NCI-H524 treated with DMSO at 0.1 percent for 48 hours (cell line): ENCODE measurements around the gene FGF23.
"Not testable (repeated sequence)": the region's sequence is repeated elsewhere in the genome, so short reads cannot be mapped to it uniquely, and the experiment has no call there.

Source experiments
- DNase-seq: peaks from one replicate; lab custom pipeline; 2025; lab: John Stamatoyannopoulos, UW

The FGF23 gene

DNA sequence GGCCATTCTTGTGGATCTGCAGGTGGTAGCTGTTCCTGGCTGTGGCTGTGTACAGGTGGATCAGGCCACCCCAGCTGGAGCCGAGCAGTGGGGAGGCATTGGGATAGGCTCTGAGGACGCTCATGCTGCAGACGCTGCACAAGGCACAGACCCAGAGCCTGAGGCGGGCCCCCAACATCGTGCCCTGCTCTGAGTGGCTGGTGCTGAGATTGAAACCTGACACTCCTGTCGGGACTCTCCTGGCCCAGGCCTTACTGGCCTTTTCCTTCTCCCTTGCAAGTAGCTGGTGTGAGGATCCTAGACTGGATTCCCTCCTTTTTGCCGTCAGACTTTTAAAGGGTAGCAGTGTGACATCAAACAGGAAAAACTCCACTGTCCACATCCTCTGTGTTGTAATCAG lies at the start of gene FGF23:
FGF23 (minus strand) TSS at position 308 of the 400 bp plus-strand sequence; CDS start at position 178, 130 bp downstream.
- peak; percentile 72 for DNase-seq

DNA sequence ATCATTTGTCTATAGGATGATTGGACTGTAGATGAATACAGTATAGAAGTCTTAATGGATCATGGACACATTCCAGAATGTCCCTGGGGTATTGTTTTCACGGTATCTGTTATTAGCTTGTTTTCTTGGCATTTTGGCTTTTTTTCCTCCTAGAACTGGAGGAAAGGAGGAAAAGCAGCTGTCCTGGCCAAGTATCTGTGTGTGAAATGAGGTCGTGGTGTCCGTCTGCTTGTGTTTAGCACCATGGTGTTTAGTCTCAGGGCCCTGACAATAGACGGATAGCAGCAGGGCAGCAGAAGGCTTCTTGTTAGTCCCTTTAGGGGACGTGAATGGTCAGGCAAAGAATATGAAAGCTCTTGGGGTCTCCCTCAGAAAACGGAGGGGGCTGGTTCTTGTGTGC lies 44.9 kb upstream of the FGF23 start:
- DNase-seq = no peak

DNA sequence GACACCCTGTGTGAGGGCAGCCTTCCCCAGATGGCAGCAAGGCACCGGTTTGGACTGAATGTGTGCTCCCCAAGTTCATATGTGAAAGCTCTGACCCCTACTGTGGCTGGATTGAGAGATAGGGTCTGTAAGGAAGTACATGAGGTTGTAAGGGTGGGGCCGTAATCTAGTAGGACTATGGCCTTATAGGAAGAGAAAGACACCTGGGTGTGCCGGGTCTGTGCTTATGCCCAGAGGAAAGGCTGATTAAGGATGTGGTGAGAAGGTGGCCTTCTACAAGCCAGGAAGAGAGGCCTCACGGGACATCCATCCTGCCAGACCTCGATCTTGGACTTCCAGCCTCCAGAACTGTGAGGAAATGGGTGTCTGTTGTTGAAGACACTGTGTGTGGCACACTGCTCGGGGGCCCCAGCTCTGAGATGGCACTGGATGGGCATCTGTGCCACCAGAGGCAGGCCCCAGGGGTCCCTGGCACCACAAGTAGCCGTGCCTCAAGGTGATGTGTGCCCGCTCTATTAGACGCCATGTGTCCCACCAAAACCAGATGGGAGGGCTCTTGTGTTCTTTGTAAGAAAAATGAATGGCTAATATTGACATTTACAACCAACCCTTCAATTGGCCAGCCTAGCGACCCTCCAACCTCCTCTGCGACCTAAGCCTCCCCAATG lies 44.1 kb upstream of the FGF23 start:
- DNase-seq = no peak

DNA sequence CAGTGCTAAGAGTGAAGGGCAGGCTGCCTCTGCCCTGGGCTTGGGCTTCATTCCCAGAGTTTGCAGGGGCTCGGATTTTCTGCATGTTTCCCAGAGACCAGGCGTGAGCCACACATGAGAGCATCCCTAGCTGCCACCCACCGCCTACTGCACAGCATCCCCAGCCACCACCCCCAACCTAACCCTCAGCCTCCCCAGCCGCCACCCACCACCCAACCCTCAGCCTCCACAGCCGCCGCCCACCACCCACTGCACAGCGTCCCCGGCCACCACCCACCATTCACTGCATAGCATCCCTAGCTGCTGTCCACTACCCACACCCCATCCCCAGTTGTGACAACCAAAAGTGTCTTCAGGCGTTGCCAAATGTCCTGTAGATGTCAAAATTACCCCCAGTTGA lies 43.5 kb upstream of the FGF23 start:
- DNase-seq = no peak

DNA sequence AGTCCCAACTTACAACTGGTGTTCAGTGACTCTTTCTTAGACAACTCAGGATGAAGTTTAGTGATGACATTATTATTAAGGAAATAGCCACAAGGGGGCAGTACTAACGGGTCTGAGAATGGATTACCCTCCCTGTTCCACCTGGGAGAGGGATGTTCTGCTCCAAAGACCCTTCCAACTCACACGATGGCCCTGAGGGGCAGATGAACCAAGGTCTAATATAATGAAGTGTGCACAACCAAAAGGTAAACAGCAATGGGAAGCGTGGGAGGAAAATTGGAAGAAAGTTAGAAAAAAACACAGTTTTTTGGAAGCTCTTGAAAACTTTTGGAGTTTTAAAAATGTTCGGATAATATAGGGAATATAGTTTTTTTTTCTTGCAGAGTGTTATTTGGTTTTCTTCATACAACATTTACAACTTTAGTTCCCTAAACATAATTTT lies 42.1 kb upstream of the FGF23 start:
- no peak for DNase-seq

- DNase-seq = no peak
These were observed 40.7 kb upstream of the FGF23 start for GRCh38 chr12:4420138-4420670.

GRCh38 chr12:4418913-4419312 lies 39.4 kb upstream of the FGF23 start:
- no peak for DNase-seq

- no peak for DNase-seq
These were observed 38.4 kb upstream of the FGF23 start for GRCh38 chr12:4417936-4418335.

GRCh38 chr12:4417455-4417854 lies 37.9 kb upstream of the FGF23 start:
- peak; percentile 15 for DNase-seq

GRCh38 chr12:4416276-4416675 lies 36.8 kb upstream of the FGF23 start:
- DNase-seq = no peak

DNA sequence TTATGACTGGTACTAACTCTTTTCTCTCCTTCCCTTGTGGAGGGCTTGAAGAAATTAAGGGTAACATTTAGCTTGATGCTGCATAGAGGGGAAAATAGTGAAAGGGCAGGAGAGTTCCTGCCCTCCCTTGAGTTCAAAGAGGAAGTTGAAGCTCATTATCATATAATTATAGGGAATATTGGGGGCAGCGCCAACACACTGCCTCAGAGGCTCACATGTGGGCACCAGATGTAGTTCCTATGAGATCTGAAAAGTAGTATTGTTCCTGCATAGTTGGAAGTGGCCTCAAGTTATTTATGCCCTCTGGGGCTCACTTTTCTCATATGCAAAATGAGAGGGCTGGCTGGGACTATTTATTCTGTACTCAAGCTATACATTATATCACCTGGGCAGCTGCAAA lies 33.0 kb upstream of the FGF23 start:
- DNase-seq = no peak

DNA sequence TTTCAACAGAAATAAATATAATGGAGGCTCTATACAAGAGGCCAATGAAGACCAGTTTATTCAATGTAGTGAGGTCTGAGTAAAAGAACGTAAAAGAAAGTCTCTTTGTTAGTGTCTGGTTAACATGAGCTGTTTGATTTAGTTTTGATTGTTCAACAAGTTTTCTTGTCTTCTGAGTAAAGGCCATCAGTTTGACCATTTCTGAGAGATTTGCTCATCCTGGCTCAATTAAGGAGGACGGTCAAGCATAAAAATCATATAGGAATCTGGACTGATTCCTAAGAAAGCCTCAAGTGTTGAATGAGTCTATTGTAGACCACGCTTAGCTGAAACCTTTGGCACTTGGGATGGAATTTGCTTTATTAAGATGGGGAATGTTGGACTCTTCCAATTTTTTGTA lies 32.5 kb upstream of the FGF23 start:
- no peak for DNase-seq

DNA sequence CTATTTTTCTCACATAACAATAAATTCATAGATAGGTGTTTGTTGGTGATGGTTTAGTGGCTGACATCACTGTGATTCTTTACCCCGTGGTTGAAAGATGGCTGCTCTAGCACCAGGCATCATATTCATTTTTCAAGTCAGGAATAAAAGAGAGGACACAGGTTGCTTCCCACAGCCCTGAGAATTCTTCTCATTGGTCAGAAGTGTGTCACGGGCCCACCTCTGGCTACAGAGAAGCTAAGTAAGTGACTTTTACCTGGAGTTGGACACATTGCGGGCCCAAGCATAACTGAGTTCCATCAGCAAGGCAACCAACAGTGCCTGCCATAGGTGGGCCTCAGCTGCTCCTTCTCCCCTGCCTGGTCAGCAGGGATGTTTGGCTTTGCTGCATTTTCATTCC lies 27.6 kb upstream of the FGF23 start:
- no peak for DNase-seq

GRCh38 chr12:4404877-4405637 lies 25.5 kb upstream of the FGF23 start:
- not testable (repeated sequence) for DNase-seq

DNA sequence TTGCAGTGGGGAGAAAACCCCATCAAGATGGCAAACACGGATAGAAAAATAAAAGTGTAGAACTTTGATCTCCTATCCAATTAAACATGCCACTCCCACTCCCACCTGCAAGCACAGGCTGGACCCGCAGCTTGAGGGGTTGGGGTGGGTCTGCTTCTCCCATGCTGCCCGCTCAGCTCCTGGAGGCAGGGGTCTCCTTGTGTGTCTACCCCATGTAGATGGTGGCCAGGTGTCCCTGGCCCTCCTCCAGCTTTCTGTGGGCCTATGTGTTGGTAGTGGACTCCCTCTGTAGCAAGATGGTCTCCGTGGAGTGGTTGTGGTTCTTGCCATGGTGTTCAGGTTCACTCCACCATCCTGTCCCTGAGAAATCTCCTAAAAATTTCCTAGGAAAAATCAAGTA lies 23.5 kb upstream of the FGF23 start:
- DNase-seq = no peak

DNA sequence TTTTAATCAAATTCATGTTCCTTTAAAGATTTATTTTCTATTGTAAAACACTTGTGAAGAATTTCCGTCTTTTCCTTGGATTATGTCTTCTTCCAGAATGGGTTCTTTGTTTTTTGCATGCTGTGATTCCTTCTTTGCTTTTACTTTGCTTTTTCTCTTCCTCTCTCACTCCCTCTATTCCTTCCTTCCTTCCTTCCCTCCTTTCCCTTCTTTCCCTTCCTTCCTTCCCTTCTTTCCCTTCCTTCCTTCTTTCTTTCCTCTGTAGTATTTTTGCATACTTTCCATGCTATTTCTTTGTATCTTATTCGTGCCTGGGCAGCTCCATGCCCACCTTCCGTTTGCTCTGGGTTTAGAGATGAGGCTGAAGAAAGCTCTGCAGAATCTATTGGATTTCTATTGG lies 21.6 kb upstream of the FGF23 start:
- DNase-seq = no peak

DNA sequence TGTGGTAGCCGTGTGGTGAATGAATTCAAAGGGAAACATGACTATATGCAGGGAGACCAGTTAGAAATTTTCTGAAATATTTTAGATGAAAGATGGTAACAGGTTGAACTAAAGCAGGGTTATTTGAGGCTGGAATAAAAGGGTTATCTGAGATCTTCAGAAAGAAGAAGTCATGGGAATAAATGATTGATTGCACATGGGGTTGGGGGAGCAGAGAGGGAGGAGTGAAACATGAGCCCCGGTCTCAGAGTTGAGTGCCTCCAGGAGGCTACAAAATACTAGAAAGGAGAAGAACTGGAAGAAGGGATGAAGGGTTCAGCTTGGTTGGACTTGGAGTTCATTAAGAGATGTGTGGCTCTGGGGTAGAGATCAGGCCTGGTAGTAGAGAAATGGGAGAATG lies 16.3 kb upstream of the FGF23 start:
- DNase-seq = no peak

DNA sequence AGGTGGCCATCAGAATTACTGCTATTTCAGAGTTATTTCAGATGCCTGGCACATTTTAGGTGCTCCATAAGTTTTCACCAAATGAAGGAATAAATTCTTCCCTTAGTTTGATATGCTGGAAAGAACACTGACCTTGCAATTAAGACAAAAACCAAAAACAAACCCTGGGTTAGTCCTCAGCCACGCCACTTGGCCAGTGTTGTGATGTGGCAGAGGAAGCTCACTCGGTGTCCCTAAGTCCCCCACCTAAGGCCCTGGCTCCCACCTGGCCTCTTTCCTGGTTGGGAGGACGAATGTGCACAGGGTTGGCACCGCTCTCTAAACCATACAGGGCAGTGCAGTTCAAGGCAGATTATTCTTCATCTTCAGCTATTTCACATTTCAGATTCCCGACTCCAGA lies 13.7 kb upstream of the FGF23 start:
- no peak for DNase-seq

DNA sequence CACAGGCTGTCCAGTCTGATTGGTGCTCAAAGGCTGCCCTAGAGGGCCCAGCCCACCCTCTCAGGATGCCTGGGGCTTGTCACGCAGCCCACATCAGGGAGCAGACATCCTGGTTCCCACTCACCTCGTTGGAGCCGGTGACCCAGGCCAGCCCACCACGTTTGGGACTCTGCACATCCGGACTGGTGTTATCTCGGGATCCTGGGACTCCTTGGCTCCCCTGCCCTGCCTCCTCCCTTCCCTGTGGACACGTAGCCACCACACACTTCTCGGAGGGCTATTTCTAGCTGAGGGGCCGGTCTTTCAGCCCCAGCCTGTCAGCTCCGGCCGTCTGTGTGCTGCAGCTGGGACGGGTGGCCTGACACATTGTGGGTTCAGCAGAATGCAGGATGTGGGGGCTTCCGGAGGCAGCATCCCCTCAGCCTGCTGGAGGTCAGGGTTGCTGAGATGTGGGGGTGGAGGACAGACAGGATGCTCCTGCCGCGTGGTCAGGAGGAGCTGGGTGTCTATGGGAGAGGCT lies 12.8 kb upstream of the FGF23 start:
- no peak for DNase-seq

DNA sequence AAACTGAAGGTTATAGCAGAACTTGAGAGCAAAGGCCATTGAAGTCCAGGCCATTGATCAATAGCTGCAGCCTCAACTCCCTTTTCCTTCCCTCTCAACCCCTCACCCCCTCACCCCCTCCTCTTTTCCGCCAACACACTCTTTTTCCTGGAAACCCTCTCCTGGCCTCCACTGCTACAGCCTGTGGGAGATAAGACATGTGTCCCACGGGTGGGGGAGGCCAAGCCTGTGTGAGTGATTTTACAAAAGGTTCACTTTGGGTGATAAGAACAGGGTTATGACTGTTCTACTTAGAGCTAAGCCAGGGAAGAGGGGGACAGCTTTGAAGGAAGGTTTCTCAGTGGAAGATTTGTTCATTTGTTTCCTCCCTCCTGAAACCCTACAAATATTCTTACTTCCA lies 9.2 kb upstream of the FGF23 start:
- DNase-seq = no peak

GRCh38 chr12:4388032-4388431 lies 8.5 kb upstream of the FGF23 start:
- DNase-seq = no peak

GRCh38 chr12:4387607-4388006 lies 8.1 kb upstream of the FGF23 start:
- no peak for DNase-seq

- no peak for DNase-seq
These were observed 7.3 kb upstream of the FGF23 start for GRCh38 chr12:4386801-4387200.
